ENCODE data around the gene WASF2.
"Not testable (repeated sequence)": the region's sequence is repeated elsewhere in the genome, so short reads cannot be mapped to it uniquely, and the experiment has no call there.

The WASF2 gene, protein sequence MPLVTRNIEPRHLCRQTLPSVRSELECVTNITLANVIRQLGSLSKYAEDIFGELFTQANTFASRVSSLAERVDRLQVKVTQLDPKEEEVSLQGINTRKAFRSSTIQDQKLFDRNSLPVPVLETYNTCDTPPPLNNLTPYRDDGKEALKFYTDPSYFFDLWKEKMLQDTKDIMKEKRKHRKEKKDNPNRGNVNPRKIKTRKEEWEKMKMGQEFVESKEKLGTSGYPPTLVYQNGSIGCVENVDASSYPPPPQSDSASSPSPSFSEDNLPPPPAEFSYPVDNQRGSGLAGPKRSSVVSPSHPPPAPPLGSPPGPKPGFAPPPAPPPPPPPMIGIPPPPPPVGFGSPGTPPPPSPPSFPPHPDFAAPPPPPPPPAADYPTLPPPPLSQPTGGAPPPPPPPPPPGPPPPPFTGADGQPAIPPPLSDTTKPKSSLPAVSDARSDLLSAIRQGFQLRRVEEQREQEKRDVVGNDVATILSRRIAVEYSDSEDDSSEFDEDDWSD

DNA sequence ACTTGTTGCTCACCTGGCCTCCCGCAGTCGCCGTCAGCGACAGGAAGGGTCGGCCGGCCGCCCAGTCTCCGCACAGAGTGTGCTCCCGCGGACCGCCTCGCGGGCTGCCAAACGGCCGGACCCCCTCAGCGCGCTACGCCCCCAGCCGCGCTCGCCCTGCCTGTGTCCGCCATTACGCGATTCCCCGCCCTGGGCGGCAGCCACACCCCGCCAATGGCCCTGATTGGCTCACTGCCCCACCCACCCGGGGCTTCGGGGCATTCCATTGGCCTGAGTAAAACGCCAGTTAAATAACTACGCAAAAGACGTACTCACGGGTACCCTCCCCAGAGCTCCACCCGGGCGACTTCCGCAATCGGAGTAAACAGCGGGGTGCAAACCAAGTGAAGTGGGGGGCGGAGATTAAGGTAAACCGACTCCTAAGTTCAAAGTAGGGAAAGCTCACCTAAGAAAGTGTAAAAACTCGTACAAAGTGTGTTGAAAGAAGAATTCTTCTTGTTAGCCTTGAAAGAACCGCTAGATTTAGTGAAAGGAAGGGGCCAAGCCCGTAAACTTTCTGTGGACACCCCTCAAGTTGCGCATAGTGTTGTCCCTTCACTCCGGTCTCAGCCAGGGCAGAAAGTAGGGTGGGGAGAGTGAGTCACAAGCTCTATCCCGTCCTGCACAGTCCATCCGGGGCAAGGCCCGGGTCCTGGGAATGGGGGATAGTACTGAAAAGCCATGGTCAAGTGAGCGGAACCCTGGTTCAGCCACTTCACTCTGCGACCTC, at the start of gene WASF2:
Gene WASF2, minus strand, starts transcription at position 195 of the 769 bp plus-strand sequence. CDS start 61,277 bp downstream, outside the sequence.
- peak; percentile 71 for DNase-seq

DNA sequence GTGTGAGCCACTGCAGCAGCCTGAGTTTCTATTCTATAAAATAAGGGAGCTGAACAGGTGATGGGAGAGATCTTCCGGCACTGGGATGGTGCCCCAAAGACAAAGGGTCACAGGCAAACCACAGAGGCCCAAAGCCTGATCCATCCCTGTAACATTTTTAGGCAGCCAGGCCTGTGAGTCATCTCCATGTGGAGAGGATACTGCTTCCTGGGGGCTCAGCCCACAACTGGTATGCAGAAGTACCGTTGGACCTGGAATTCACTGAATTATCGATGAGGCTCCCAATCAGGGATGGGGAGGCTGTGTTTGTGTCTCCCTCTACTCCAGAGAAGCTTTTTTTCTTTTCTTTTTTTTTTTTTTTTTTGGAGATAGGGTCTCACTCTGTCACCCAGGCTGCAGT, 48.8 kb upstream of the WASF2 start:
- no peak for DNase-seq

DNA sequence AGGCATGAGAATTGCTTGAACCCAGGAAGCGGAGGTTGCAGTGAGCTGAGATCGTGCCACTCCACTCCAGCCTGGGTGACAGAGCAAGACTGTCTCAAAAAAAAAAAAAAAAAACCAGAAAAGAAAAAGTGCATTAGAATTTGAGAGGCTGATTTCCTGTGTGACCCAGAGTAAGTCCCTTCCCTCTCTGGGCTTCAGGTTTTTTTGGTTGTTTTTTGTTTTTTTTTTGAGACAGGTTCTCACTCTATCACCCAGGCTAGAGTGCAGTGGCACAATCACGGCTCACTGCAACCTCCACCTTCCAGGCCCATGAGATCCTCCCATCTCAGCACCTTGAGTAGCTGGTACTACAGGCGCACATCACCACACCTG, 48.3 kb upstream of the WASF2 start:
- not testable (repeated sequence) for DNase-seq

DNA sequence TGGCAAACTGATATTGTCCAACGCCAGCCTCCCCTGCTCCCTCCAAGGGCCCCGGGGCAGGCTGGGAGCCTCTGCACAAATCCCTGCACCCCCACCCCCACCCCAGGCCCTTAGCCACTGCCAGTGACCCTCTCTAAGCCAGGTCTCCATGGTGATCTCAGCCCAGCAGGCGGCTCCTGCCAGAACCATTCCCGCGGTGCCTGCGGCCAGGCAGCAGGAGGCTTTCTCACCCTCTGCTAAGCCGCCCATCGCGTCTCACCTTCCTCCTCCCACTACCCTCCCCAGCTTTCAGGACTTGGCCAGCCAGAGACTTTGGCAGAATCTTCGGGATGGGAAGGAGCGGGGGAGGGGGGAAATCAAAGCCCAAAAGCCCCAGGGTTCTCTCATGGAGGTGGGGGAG, 46.8 kb upstream of the WASF2 start:
- DNase-seq: peak; percentile 12

DNA sequence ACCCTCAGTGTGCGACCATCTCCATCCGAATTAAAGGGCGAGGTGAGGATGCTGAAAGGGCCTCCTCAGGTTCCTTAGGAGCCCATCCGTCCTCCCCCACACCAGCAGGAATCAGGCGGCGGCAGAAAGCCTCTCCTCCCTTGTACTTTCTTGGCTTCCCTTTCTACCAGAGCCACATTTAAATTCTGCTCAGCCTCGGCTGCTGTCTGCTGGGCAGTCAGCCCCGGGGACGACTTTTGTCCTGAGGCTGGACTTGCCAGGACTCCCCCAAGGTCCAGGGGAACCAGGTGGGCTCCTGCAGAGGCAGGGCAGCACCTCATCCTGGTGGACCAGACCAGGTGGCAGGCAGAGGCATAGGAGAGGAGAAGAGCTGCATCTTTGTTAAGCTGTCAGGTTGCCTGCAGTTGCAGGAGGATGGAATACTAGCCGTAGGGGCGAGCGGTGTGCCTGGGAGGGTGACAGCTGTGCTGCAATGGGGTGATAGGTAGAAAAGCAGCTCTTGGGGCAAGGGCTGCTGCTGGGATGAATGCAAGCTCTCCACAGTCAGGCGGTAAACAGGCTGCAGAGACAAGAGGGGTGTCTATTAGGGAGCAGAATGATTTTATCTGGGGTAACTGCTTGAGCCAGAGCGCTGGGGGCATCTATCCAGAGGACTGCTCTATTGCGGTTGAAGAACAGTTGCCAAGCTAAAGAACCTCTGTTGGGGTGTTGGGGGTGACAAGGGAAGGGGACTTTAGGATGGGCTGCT, 46.2 kb upstream of the WASF2 start:
- DNase-seq: no peak

DNA sequence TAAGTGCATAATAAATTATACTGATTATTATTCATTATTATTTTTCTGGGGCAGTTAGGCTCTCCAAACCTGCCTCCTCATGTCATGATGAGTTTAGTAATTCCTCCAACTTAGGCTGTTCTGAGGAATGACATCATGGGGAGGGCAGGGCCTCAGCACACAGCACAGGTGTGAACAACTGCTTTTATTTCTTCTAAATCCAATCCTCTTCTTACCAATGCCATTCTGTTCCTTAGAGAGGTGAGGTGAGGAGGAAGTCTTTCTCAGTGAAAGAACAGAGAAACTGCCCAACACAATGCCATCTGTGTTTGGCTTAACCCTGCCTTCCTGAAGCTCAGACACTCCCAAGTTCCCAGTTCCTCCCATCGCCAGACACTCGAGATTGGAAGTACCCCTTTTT, 45.4 kb upstream of the WASF2 start:
- DNase-seq: no peak

DNA sequence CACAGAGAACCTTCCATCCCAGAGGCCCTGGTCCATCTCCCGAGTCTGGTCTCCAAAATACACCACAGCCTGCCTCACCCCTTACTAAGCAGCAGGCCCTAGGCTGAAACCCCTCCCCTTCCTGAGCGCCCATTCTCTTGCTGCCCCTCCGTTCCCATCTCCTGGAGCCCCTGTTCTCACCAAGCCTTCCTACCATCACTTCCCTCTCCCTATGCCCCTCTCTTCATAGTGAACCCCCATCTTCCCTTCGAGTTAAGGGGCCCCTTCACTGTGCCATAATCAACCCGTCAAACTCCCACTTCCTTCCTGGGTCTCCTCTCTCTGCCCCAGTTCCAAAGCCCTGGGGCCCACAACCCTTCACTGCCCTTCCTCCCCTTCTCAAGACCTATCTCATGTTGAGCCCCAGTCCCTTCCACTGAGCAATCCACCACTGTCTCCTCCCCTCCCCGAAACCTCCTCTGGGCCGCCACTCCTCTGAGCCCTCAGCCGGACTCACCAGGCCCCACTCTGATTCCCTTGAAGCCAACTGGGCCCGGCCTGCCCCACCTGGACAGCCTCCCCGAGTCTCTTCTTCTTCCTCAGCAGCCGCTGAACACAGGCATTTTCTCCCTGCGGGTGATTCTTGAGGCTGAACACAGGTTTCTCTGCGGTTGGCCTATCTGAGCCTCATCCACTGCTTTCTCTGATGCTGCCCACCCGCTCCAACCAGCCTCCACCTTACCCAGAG, 42.2 kb upstream of the WASF2 start:
- DNase-seq: no peak

DNA sequence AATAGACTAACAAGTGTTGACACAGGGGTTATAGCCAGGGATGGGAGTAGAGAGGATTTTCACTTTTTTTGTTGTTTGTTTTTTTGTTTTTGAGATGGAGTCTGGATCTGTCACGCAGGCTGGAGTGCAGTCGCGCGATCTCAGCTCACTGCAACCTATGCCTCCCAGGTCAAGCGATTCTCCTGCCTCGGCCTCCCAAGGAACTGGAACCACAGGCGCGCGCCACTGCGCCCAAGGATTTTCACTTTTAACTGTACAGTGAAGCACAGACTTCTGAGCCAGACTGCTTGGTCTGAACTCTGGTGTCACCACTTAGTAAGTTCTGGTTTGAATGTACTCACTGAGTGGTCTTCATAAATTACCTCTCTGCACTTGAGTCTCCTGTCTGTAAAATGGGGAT, 40.2 kb upstream of the WASF2 start:
- no peak for DNase-seq

DNA sequence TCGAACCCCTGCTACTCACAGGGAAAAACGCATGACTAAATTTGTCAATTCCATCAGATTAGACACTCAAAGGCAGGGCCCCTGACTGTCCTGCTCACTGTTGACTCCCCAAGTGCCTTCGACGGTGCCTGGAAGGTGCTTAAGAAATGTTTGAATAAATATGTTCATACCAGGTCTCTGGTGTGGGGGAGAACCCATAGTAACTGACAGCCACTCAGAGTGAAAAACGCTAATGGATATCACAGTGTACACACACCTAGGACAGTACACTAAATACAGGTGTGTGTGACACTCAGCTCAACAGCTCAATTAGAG, 39.7 kb upstream of the WASF2 start:
- DNase-seq: no peak

DNA sequence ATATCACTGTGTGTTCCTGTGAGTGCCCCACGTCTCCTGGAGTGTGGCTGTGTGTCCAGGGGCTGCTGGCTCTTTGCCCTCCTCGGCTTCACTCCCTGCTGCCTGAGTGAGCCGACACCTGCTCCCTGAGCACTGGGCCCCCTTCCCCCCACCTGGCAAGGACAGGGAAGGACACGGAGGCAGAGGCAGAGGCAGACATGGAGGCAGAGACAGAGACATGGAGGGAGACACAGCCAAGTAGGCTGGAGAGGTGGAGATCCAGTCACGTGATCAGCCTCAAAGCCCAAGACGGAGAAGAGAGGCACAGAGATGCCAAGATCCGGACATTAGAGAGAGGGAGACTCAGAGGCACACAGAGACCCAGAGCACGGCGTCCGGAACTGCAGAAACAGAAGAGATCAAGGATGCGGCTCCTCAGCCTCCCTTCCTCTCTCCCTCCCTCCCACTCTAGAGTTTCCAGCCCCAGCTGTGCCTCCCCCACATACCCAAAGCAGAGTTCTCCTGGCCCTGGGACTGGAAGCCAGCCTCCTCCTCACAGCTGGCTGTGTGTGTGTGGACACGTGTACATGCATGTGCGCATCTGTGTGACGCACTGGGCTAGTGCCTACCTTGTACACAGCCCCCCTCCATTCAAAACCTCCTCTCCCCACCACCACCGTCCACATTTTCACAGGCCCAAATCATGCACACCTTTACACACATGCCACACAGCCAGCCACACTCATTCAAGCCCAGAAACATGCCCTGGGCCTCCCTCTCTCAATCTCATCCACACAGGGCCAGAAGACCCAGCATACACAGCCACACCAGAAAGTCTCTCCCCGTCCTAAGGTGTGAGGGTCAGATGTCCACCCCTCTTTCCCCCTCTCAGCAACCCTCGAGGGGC, 39.1 kb upstream of the WASF2 start:
- peak; percentile 69 for DNase-seq

DNA sequence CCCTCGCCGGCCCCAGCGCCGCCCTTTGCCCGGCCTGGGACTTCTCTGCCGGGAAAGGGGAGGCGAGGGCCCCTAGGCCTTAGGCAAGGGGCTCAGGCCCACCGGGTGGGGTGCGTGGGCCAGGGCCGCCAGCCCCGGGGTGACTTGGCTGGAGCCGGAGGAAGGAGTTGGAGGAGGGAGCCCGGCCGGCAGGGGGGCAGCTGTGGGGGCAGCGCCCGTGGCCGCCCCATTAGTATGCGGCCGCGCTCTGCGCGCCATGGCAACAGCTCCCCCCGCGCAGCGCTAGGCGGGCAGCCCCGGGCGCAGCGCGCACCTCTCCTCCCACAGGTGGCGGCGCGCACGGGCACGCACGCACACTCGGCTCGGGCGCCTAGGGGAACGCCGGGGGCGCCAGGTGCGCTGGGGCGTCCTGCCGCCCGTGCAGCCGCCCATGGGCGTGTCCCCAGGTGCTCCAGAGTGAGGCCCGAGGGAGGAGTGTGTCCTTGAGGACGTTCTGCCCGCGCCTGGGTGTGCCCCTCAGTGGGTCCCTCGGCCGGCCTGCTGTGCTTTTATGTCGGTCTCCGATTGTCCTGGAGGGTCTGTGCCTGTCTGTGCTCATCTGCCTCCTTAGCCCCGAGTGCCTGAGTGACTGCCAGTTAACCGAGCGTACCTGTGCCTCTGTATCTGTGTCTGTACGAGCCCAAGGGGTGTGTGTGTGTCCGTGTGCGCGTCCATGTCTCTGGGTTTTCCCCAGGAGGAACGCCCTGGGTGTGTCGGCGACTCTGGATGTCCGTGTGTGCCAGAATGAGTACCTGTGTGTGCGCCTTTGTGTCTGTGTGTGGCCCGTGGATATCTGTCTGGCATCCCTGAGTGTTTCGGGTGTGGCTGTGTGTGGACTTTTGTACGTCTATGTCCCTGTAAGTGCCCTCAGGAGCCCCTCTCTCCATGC, 38.2 kb upstream of the WASF2 start:
- DNase-seq: peak; percentile 69

DNA sequence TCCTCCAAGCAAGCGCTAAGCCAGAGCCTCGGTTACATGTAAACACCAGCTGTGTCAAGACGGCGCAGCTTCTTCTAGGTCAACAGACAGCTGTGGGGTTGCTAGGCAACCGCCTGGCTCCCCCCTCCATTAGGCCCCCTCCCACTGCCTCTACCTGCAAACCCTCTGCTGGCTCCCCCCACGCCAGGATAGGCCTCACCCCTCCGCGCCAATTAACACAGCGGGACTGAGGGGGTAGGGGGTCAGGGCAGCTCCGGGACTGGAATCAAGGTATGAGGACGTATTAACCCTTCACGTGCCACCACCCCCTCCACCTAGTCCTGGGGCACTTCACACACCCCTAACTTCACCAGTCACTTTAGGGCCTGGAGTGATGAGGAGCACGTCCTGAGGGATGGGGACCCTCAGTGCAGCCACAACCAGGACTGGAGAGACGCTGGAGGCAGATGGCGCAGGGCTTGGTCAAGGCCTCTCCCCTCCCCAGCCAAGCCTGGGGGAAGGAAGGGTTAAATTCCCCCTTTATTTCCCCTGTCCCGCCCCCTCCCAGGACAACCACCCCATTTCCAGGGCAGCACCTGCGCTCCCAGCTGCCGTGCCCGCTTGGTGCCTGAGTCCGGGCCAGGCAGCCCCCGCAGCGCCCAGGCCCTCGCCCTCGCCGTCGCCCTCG, 37.4 kb upstream of the WASF2 start:
- DNase-seq: peak; percentile 69

DNA sequence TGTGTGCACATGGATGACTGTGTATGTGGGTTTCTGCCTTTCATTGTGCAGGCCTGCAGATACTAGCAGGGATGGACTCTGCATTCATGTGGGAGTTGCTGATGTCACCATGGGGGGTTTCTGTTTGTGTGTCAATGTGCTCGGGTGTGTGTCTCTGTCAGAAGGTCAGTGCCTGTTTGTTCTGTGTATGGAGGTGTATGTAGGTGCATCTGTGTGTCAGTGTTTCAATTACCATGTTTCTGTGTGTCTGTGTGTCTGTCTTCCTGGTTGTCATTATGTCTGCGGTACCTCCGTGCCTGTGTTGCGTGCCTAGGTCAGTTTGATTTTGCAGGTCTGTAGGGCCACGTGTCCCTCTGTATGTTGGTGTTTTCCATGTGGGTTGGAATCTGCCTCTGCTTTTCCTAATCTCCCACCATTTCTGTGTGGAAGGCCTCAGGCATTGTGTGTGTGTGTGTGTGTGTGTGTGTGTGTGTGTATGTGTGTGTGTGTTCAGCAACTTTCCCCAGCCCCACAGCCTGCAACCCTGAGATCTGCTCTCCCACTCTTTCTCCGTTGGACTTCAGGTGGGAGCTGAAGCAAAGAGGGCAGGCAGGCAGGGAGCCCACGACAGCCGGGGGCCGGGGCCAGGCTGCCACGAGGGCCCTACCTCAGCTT, 36.7 kb upstream of the WASF2 start:
- DNase-seq: no peak

DNA sequence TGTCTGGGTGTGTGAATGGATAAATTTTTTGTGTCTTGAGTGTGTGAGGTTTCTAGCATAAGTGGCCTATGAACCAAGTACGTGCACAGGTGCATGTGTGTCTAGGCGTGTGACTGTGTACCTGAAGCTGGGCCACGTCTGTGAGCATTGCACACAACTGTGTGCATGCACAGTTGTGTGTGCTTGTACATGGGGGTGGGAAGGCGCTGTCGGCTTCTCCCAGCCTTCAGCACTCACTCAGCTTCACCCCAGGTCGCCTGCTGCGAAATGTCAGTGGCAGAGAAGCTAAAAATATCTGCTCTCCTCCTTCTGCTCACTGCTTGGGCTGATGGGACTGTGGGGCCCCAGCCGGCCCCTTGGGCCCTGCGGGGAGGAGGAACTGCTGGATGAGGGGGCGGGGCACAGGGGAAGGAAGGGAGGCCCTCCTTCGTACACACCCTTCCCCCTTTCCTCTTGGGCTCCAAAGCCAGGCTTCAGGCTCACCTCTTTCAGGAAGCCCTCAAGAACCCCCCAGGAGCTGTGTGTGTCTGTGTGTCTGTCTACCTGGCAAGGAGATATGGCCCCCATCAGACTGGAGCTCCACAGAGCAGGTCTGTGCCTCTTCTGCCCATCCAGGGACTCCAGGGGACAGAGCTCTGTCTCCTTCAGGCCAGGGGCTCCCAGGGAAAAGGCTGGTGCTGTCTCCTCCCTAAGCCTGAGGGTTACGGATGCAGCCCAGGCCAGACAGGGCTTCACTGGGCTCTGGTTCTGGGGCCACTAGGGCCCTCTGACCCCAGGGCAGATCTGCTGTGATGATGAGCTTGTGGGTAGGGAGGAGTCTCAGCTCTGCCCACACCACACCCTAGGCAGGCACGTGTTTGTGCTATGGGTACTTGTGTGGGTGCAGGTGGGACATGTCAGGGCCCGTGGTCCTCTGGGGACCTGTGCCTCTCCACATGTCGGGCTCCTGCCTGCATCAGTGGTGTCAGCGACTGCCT, 35.6 kb upstream of the WASF2 start:
- no peak for DNase-seq

DNA sequence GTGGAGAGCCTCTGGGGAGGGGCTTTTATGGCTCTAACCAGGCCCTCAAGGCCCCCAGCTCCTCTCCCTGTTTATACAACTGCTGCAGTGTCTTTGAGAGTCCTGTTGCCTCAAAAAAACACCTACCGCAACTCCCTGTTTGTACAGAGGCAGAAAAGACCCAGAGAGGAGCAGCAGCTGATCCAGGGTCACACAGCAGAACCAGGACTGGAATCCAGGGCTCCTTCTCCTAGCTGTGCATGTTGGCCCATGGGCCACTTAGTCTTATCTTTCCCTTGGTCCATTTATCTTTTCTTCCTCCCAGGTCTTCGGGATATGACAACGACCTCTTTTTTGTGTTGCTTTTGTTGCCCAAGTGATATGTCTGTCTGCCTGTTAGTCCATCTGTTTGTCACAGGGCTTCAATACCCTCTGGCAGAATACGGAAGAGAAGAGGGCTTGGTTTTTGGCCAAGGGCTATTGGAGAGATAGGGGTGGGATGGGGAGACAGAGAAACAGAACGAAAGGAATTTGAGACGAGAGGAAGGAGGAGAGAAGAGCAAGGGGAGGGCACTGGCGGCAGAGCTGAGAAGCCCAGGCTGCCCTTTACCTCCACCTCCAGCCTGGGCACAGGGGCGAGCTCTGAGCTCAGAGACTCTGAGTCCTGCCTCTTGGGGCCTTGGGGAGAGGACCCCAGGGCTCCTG, 33.5 kb upstream of the WASF2 start:
- DNase-seq: no peak

DNA sequence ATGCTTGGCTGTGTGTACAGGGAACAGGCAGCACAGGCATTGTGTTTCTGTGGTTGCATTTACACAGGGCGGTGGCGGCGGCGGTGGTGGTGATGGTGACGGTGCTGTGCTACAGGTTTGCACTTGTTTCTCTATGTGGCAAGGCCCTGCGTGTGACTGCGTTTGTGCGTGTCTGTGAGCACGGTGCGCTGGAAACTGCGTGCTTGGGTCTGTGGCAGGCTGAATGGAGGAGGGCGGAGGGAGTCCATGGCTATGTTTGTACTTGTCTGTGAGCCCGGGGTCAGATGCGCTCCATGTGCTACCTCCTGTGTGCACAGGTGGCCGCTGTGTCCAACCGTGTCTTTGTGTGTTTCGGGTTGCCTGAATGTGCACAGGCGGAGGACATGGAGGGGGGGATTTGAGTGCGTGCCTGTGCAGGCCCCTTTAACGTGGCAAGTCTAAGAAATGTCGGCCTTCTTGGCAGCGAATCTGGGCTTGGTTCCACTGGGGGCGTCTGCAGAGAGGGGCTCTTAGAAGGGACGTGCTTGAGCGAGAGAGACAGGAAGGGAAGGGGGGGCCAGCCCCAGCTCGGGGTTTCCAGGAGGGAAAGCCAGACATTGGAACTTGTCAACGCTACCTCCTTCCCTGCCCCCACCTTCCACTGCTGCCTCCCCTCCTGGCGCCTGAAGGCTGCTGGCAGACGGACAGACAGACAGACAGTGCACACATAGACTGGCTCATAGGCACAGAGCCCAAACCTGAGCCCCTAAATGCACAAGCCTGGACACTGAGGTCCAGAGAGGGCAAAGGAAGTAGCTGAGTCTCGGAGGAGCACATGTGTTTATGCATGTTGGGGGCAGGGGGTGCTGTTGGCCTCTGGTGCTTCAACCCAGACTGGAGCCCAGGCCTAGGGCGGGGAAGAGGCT, 32.7 kb upstream of the WASF2 start:
- DNase-seq: no peak

All from NCI-H2029 treated with DMSO at 0.1 percent for 48 hours (cell line).